Breast epithelium (tissue), 3 donors: ENCODE results near the gene DCUN1D3.

Source experiments
- CTCF ChIP-seq, 3 donors: fragments of 450-650 bp; IDR thresholded peaks; one replicate each; pipeline ENCODE4 v1.5.1; 2016 to 2017; ENCODE audit warnings: antibody characterized with exemption in 3 of 3, mild to moderate bottlenecking in 3 of 3, moderate library complexity in 3 of 3
- POLR2AphosphoS5 ChIP-seq, 3 donors: sonication (generic); formaldehyde crosslinking; IDR thresholded peaks; one replicate each; pipeline ENCODE4 v1.6.1; 2017; ENCODE audit warnings: antibody characterized with exemption in 3 of 3

GRCh38 chr16:20844054-20844453 is 56.1 kb downstream of the DCUN1D3 start:
- TF ChIP-seq CTCF (IDR thresholded peaks at IDR 0.05) (no peak), POLR2AphosphoS5 (IDR thresholded peaks at IDR 0.05) (no peak)
